ENCODE measurements around the gene C12orf43.

DNA sequence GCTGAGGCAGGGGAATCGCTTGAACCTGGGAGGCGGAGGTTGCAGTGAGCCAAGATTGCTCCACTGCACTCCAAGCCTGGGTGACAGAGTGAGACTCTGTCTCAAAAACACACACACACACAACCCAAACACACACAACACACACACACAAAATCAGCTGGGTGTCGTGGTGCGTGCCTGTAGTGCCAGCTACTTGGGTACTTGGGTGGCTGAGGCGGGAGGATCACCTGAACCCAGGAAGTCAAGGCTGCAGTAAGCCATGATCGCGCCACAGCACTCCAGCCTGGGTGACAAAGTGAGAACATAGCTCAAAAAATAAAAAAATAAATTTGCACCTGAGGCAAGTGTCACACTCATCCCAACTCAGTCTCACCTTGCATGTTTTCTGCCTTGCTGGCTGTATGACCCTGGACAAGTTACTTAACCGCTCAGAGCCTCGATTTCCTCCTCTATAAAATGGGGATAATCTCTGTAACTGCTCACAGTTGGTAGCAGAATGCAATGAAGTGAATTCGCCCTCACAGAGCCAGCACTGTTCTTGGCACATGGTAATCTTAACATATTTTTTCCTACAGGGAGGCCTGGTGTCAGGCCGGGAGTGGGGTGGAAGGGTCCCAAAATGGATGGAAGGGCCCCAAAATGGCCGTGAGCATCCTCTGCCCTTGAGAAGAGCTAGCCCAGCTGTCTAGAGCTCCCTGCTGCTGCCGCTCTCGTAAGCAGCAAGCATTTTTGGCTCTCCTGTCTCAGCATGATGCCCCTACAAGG lies 38.6 kb downstream of the C12orf43 start:
- TF ChIP-seq, protein P1, sequence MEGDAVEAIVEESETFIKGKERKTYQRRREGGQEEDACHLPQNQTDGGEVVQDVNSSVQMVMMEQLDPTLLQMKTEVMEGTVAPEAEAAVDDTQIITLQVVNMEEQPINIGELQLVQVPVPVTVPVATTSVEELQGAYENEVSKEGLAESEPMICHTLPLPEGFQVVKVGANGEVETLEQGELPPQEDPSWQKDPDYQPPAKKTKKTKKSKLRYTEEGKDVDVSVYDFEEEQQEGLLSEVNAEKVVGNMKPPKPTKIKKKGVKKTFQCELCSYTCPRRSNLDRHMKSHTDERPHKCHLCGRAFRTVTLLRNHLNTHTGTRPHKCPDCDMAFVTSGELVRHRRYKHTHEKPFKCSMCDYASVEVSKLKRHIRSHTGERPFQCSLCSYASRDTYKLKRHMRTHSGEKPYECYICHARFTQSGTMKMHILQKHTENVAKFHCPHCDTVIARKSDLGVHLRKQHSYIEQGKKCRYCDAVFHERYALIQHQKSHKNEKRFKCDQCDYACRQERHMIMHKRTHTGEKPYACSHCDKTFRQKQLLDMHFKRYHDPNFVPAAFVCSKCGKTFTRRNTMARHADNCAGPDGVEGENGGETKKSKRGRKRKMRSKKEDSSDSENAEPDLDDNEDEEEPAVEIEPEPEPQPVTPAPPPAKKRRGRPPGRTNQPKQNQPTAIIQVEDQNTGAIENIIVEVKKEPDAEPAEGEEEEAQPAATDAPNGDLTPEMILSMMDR (IDR thresholded peaks at IDR 0.05), result no peak
- TF ChIP-seq POLR2A (IDR thresholded peaks at IDR 0.05) (no peak), POLR2AphosphoS5 (IDR thresholded peaks at IDR 0.05) (no peak)
